SJCRH30 (cell line): Measurements from ENCODE around the gene CCDC18. TPM values are rescaled to one million over a fixed set of nuclear protein-coding genes. Genes with fewer than 3 reads are reported as not detected.

Source experiments
- total RNA-seq: library from RNA; depleted of rRNA; stranded (reverse); fragments of >200 nt; shearing (Covaris generic); gene quantifications from 2 replicates; pipeline ENCODE4 v1.2.3, GENCODE V29; 2014; rRNA removed

The CCDC18 gene
- total RNA-seq, 1 experiment from 2014 or later, result 17.2 TPM

Other genes with a start within 250 kb of the CCDC18 start
- 9.6 and 9.8 TPM in 2 replicates for gene DIPK1A, start 219.3 kb upstream of the CCDC18 start, total RNA-seq
- 49.6 and 57.2 TPM in 2 replicates for gene MTF2, start 101.4 kb upstream of the CCDC18 start, total RNA-seq
- 115 and 123 TPM in 2 replicates for gene TMED5, start 311 bp upstream of the CCDC18 start, total RNA-seq
- 58.7 and 61.0 TPM in 2 replicates for gene DR1, start 165.2 kb downstream of the CCDC18 start, total RNA-seq